DOHH2 (cell line): ENCODE results near the gene ATP2A3.

Experiments used
- H3F3A ChIP-seq: fragments of 200-600 bp; sonication (generic), shearing (Covaris generic); 2 replicates; pipeline ENCODE4 v1.6.0; 2016; ENCODE audit warnings: antibody characterized with exemption, mild to moderate bottlenecking; ENCODE audit not compliant: control insufficient read depth, insufficient read depth
- H3K27ac ChIP-seq: fragments of 200-600 bp; sonication (generic); 2 replicates; pipeline ENCODE4 v1.5.1; 2014; ENCODE audit warnings: low read depth, mild to moderate bottlenecking, low read length, moderate library complexity
- H3K27me3 ChIP-seq: fragments of 200-600 bp; sonication (generic); 2 replicates; pipeline ENCODE4 v1.6.1; 2014; ENCODE audit warnings: mild to moderate bottlenecking, low read length, mixed read lengths; ENCODE audit not compliant: control insufficient read depth
- H3K36me3 ChIP-seq: fragments of 200-600 bp; sonication (generic); 2 replicates; pipeline ENCODE4 v1.6.1; 2014; ENCODE audit warnings: mild to moderate bottlenecking, low read length, moderate library complexity, mixed read lengths; ENCODE audit not compliant: control insufficient read depth
- H3K4me1 ChIP-seq: fragments of 200-600 bp; sonication (generic); 2 replicates; pipeline ENCODE4 v1.6.1; 2014; ENCODE audit warnings: mild to moderate bottlenecking, low read length, mixed read lengths; ENCODE audit not compliant: control insufficient read depth
- H3K4me2 ChIP-seq: fragments of 200-600 bp; sonication (generic); 2 replicates; pipeline ENCODE4 v1.6.0; 2014; ENCODE audit warnings: mild to moderate bottlenecking, low read length, moderate library complexity
- H3K4me3 ChIP-seq: fragments of 200-600 bp; sonication (generic); 2 replicates; pipeline ENCODE4 v1.5.1; 2014; ENCODE audit warnings: mild to moderate bottlenecking, low read length, mixed read lengths
- H3K79me2 ChIP-seq: fragments of 200-600 bp; sonication (generic); 2 replicates; pipeline ENCODE4 v1.6.1; 2014; ENCODE audit warnings: mild to moderate bottlenecking, low read length, mixed read lengths; ENCODE audit not compliant: control insufficient read depth
- H3K9me2 ChIP-seq: fragments of 200-600 bp; sonication (generic); replicated peaks from 2 replicates; pipeline ENCODE4 v1.6.1; 2014; ENCODE audit warnings: mild to moderate bottlenecking, low read length, mixed read lengths; ENCODE audit not compliant: control insufficient read depth
- H3K9me3 ChIP-seq: fragments of 200-600 bp; sonication (generic); 2 replicates; pipeline ENCODE4 v1.6.1; 2014; ENCODE audit warnings: antibody characterized with exemption, low read length, mixed read lengths; ENCODE audit not compliant: control insufficient read depth, insufficient read depth
- H4K20me1 ChIP-seq: fragments of 200-600 bp; sonication (generic); 2 replicates; pipeline ENCODE4 v1.6.0; 2014; ENCODE audit warnings: low read depth, mild to moderate bottlenecking, antibody characterized with exemption, low read length, moderate library complexity; ENCODE audit not compliant: control insufficient read depth, insufficient read depth
- EZH2phosphoT487 ChIP-seq: fragments of 200-600 bp; sonication (generic); IDR thresholded peaks from 2 replicates; pipeline ENCODE4 v1.6.1; 2017; ENCODE audit warnings: borderline replicate concordance, mild to moderate bottlenecking, antibody characterized with exemption, low read length, moderate library complexity, mixed read lengths
- TF ChIP-seq, protein P1 (sequence below): fragments of 200-600 bp; sonication (generic); IDR thresholded peaks from one replicate; pipeline ENCODE4 v1.5.1; 2014; ENCODE audit warnings: antibody characterized with exemption, mild to moderate bottlenecking, low read depth, low read length; ENCODE audit not compliant: poor library complexity, severe bottlenecking

ATP2A3 gene

DNA sequence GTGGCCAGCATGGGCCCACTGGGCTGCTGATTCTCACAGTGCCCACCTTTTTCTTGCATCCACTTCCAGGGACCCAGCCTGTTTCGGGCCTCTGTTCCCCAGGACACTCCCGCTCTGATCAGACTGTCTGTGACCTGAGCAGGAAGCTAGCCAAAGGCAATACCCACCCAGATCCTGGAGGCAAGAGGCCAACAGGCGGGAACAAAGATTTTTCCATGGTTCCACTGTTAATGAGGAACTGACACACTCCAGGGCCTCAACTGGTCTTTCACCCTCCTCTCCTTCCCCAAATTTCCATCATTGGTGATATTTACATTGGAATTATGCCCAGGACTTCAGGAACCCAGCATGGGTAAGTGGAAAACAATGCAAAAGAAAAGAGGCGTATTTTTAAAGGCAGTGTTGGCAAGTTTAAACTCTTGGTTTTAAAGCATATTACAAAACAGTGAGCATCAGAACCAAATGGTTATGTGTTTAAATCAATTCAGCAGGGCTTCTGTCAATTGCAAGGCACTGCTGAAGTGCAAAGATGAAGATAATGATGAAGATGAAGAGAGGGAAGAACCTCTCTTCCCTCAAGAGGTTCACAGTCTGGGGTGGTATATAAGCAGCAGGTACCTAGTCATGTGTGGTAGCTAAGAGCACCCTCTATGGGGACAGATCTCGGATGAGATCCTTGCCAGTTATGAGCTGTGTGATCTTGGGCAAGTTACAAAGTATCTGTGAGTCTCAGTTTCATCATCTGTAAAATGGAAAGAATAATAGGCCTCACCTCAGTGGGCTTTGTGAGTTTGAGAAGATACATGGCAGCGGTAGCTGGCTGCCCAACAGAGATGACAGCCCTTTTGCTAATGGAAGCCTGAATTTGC, 14.4 kb upstream of the ATP2A3 start:
- Histone ChIP-seq H3K4me1 (peaks cover 15% of the 10 kb centered on the region), H3K9me2 (no peaks in the 10 kb centered on the region), H4K20me1 (no peaks in the 10 kb centered on the region), H3K36me3 (no peaks in the 10 kb centered on the region), H3K9me3 (peaks cover 12% of the 10 kb centered on the region; the same call in 1 of the 2 replicates), H3K79me2 (no peaks in the 10 kb centered on the region), H3K27me3 (no peaks in the 10 kb centered on the region), H3K27ac (no peak overlapping the region), H3K4me2 (no peak overlapping the region), H3K4me3 (no peak overlapping the region), H3F3A (no peaks in the 10 kb centered on the region)
- TF ChIP-seq, protein P1, sequence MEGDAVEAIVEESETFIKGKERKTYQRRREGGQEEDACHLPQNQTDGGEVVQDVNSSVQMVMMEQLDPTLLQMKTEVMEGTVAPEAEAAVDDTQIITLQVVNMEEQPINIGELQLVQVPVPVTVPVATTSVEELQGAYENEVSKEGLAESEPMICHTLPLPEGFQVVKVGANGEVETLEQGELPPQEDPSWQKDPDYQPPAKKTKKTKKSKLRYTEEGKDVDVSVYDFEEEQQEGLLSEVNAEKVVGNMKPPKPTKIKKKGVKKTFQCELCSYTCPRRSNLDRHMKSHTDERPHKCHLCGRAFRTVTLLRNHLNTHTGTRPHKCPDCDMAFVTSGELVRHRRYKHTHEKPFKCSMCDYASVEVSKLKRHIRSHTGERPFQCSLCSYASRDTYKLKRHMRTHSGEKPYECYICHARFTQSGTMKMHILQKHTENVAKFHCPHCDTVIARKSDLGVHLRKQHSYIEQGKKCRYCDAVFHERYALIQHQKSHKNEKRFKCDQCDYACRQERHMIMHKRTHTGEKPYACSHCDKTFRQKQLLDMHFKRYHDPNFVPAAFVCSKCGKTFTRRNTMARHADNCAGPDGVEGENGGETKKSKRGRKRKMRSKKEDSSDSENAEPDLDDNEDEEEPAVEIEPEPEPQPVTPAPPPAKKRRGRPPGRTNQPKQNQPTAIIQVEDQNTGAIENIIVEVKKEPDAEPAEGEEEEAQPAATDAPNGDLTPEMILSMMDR: no peak
- no peak for TF ChIP-seq EZH2phosphoT487

DNA sequence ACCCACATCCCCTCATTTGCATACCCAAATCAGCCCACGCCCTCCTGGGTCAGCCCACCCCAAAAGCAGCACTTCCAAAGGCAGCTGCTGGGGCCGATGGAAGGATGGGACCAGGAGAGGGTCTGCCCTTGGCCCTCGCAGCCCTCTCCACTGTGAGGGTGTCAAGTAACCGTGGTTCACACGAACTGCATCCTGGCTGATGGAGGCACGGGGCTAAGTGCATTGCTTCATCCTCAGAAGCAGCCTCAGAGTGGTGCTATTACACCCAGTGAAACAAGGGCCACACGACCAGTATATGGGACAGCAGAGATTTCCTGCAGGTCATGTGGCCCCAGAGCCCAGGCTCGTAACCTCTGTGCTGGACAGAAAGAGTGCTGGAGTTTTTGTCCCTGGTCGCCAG, 13.2 kb upstream of the ATP2A3 start:
- H3F3A ChIP-seq: no peaks in the 10 kb centered on the region
- H3K27ac ChIP-seq: no peak overlapping the region
- H3K4me1 ChIP-seq: peaks cover 24% of the 10 kb centered on the region
- peaks cover 12% of the 10 kb centered on the region; the same call in 1 of the 2 replicates for H3K9me3 ChIP-seq
- H3K79me2 ChIP-seq: no peaks in the 10 kb centered on the region
- no peaks in the 10 kb centered on the region for H3K36me3 ChIP-seq
- H4K20me1 ChIP-seq: no peaks in the 10 kb centered on the region
- TF ChIP-seq, protein P1: no peak
- no peak for TF ChIP-seq EZH2phosphoT487
- H3K9me2 ChIP-seq: no peaks in the 10 kb centered on the region
- no peak overlapping the region for H3K4me2 ChIP-seq
- no peaks in the 10 kb centered on the region; the same call in 1 of the 2 replicates for H3K27me3 ChIP-seq
- no peak overlapping the region for H3K4me3 ChIP-seq

DNA sequence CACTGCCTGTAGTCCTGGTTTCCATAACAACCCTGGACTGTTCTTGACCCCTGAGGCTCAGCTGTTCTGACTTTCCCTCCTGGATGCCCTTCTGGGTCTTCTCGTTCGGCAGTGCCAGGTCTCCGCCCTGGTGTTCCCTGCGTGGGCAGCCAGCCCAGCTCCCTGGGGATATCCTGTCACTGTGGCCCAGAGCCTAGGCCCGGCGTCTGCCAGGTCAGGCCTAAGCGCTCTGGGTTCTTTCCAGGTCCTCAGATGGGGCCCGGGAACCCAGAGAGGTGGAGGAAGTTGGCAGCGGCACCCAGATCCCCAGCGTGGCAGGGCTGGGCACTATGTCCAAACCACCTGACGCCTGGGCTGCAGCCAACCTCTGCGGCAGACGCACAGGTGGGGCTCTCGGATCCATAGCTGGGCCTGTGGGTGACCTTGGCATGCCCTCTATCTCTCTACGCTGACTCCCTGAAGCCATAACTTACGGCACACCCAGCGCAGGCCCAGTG, 12.5 kb upstream of the ATP2A3 start:
- Histone ChIP-seq H3K4me3 (no peak overlapping the region), H3K79me2 (no peaks in the 10 kb centered on the region), H3F3A (no peaks in the 10 kb centered on the region), H3K27ac (no peak overlapping the region), H3K4me1 (peaks cover 29% of the 10 kb centered on the region), H3K9me3 (peaks cover 12% of the 10 kb centered on the region; the same call in 1 of the 2 replicates), H3K4me2 (no peak overlapping the region), H4K20me1 (no peaks in the 10 kb centered on the region), H3K36me3 (no peaks in the 10 kb centered on the region), H3K27me3 (peaks cover 4% of the 10 kb centered on the region; the same call in 1 of the 2 replicates), H3K9me2 (no peaks in the 10 kb centered on the region)
- no peak for TF ChIP-seq EZH2phosphoT487
- TF ChIP-seq, protein P1: no peak
